Smooth muscle cell (in vitro differentiated cells): ENCODE measurements around the gene PLEKHA1. TPM values are rescaled to one million over a fixed set of nuclear protein-coding genes. Genes with fewer than 3 reads are reported as not detected.

Source experiments
- DNase-seq: peaks from one replicate; lab custom pipeline; 2025; ENCODE audit not compliant: unreplicated experiment; lab: John Stamatoyannopoulos, UW
- H2AFZ ChIP-seq: fragments of 200-600 bp; sonication (generic); 2 replicates; pipeline ENCODE4 v1.6.0; 2016; ENCODE audit warnings: antibody characterized with exemption, low read depth, mild to moderate bottlenecking
- H3F3A ChIP-seq: fragments of 200-600 bp; sonication (generic); 2 replicates; pipeline ENCODE4 v1.6.0; 2017; ENCODE audit warnings: antibody characterized with exemption, low read depth
- H3K27ac ChIP-seq: fragments of 200-600 bp; sonication (generic); 2 replicates; pipeline ENCODE4 v1.5.1; 2016; ENCODE audit warnings: low read depth, mild to moderate bottlenecking
- H3K27me3 ChIP-seq: fragments of 200-600 bp; sonication (generic); 2 replicates; pipeline ENCODE4 v1.6.1; 2016; ENCODE audit warnings: low read depth, mild to moderate bottlenecking
- H3K36me3 ChIP-seq: fragments of 200-600 bp; sonication (generic); 2 replicates; pipeline ENCODE4 v1.5.1; 2016; ENCODE audit warnings: low read depth
- H3K4me1 ChIP-seq: fragments of 200-600 bp; sonication (generic); 2 replicates; pipeline ENCODE4 v1.5.1; 2016; ENCODE audit warnings: low read depth
- H3K4me2 ChIP-seq: fragments of 200-600 bp; sonication (generic); 2 replicates; pipeline ENCODE4 v1.6.0; 2016; ENCODE audit warnings: mild to moderate bottlenecking
- H3K4me3 ChIP-seq: fragments of 200-600 bp; sonication (generic); 2 replicates; pipeline ENCODE4 v1.5.1; 2016; ENCODE audit warnings: mild to moderate bottlenecking
- H3K79me2 ChIP-seq: fragments of 200-600 bp; sonication (generic); 2 replicates; pipeline ENCODE4 v1.6.0; 2016; ENCODE audit warnings: low read depth, mild to moderate bottlenecking
- H3K9ac ChIP-seq: fragments of 200-600 bp; sonication (generic); 2 replicates; pipeline ENCODE4 v1.6.0; 2016; ENCODE audit warnings: low read depth
- H3K9me3 ChIP-seq: fragments of 200-600 bp; sonication (generic); replicated peaks from 2 replicates; pipeline ENCODE4 v1.5.1; 2016; ENCODE audit warnings: low read depth
- H4K20me1 ChIP-seq: fragments of 200-600 bp; sonication (generic); 2 replicates; pipeline ENCODE4 v1.6.0; 2016; ENCODE audit warnings: low read depth
- WGBS: methylation state at CpG from one replicate; pipeline ENCODE4 v1.1.7; 2016; ENCODE audit warnings: low lambda C conversion rate; 5-methylcytosine and 5-hydroxymethylcytosine counted together
- polyA plus RNA-seq: library from polyadenylated mRNA; unstranded; fragments of >200 nt; fragmentation: Nextera tagmentation; extraction: Ambion mirVana; gene quantifications from 2 replicates; pipeline ENCODE4 v1.2.1, GENCODE V29; 2016
- total RNA-seq: library from RNA; depleted of rRNA; stranded (reverse); fragments of >200 nt; gene quantifications from 2 replicates; pipeline ENCODE4 v1.2.3, GENCODE V29; 2014
- TF ChIP-seq, protein P1 (sequence below): fragments of 200-600 bp; sonication (generic); IDR thresholded peaks from 2 replicates; pipeline ENCODE4 v1.5.1; 2017; ENCODE audit warnings: borderline replicate concordance, mild to moderate bottlenecking, antibody characterized with exemption; ENCODE audit not compliant: insufficient read depth, poor library complexity, severe bottlenecking

PLEKHA1 gene
- total and polyA plus RNA-seq, 2 experiments from 2014 or later = 22.7 to 24.6 TPM

DNA sequence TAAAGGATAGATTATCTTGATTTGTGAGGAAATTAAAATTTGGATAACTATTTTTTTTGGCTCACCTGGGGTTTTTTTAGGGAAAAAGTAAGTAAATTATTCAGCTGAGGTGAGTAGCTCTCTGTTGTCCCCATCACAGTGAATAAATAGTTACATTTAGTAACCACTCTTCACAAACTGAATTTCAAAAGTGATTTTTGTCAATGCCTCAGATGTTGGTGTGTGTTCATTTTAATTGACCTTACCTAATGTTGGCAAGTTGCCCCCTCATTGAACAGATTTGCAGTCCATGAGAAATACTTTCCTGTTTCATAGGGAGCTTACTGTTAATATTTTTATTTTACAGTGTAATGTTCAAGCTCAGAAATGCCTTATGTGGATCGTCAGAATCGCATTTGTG lies 18.3 kb downstream of the PLEKHA1 start:
- Histone ChIP-seq H3K36me3 (peaks cover 5% of the 10 kb centered on the region), H2AFZ (no peak overlapping the region), H3K4me3 (no peak overlapping the region), H4K20me1 (peaks cover 20% of the 10 kb centered on the region), H3K79me2 (peaks cover 29% of the 10 kb centered on the region), H3K4me1 (no peaks in the 10 kb centered on the region), H3K27ac (no peak overlapping the region), H3K9ac (no peak overlapping the region), H3K4me2 (no peak overlapping the region), H3K9me3 (no peaks in the 10 kb centered on the region), H3K27me3 (no peaks in the 10 kb centered on the region), H3F3A (no peaks in the 10 kb centered on the region)
- TF ChIP-seq, protein P1, sequence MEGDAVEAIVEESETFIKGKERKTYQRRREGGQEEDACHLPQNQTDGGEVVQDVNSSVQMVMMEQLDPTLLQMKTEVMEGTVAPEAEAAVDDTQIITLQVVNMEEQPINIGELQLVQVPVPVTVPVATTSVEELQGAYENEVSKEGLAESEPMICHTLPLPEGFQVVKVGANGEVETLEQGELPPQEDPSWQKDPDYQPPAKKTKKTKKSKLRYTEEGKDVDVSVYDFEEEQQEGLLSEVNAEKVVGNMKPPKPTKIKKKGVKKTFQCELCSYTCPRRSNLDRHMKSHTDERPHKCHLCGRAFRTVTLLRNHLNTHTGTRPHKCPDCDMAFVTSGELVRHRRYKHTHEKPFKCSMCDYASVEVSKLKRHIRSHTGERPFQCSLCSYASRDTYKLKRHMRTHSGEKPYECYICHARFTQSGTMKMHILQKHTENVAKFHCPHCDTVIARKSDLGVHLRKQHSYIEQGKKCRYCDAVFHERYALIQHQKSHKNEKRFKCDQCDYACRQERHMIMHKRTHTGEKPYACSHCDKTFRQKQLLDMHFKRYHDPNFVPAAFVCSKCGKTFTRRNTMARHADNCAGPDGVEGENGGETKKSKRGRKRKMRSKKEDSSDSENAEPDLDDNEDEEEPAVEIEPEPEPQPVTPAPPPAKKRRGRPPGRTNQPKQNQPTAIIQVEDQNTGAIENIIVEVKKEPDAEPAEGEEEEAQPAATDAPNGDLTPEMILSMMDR = no peak
- no peak for DNase-seq
- 83% methylated on average over 2 of the region's 2 CpGs for WGBS

DNA sequence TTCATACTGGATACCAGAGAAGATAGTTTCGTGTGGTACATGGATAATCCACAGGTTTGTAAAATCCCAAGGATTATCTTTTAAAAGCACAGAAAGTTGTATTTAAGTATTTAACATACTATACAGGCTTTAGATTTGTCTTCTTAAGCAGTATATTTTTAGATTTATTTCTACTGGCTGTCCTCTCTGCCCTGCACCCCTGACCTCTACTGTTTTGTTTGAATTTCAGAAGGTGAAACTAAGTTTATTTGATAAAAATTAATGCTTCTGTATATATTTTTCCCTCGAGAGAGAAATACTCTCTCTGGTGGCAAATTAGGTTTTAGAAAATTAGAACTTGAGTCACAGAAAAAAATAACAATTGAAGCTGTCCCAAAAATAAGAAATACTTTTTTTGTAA lies 18.8 kb downstream of the PLEKHA1 start:
- Histone ChIP-seq H3K4me1 (no peaks in the 10 kb centered on the region), H3K4me2 (no peak overlapping the region), H3K9me3 (no peaks in the 10 kb centered on the region), H3K9ac (no peak overlapping the region), H3K27me3 (no peaks in the 10 kb centered on the region), H2AFZ (no peak overlapping the region), H3K36me3 (peaks cover 5% of the 10 kb centered on the region), H4K20me1 (peaks cover 20% of the 10 kb centered on the region), H3K27ac (no peak overlapping the region), H3K4me3 (no peak overlapping the region), H3F3A (no peaks in the 10 kb centered on the region), H3K79me2 (peaks cover 29% of the 10 kb centered on the region)
- 81% methylated on average over 2 of the region's 2 CpGs for WGBS
- TF ChIP-seq, protein P1 = no peak
- DNase-seq = no peak

GRCh38 chr10:122402548-122403131 lies 28.1 kb downstream of the PLEKHA1 start:
- H3K27ac ChIP-seq = no peak overlapping the region
- TF ChIP-seq, protein P1 = no peak
- H3K4me1 ChIP-seq = no peaks in the 10 kb centered on the region
- no peaks in the 10 kb centered on the region for H3K36me3 ChIP-seq
- WGBS = 99% methylated on average over 5 of the region's 5 CpGs
- no peaks in the 10 kb centered on the region for H4K20me1 ChIP-seq
- DNase-seq = no peak
- H3K9me3 ChIP-seq = no peaks in the 10 kb centered on the region
- no peak overlapping the region for H2AFZ ChIP-seq
- H3F3A ChIP-seq = no peaks in the 10 kb centered on the region
- no peak overlapping the region for H3K4me3 ChIP-seq
- no peak overlapping the region for H3K9ac ChIP-seq
- no peak overlapping the region for H3K4me2 ChIP-seq
- no peaks in the 10 kb centered on the region for H3K27me3 ChIP-seq
- no peaks in the 10 kb centered on the region for H3K79me2 ChIP-seq

GRCh38 chr10:122404576-122404975 lies 30.1 kb downstream of the PLEKHA1 start:
- Histone ChIP-seq H3K27me3 (no peaks in the 10 kb centered on the region), H3F3A (no peaks in the 10 kb centered on the region), H3K9me3 (no peaks in the 10 kb centered on the region), H3K27ac (no peak overlapping the region), H3K79me2 (no peaks in the 10 kb centered on the region), H2AFZ (no peak overlapping the region), H3K36me3 (no peaks in the 10 kb centered on the region), H3K4me3 (no peak overlapping the region), H4K20me1 (no peaks in the 10 kb centered on the region), H3K4me2 (no peak overlapping the region), H3K4me1 (no peaks in the 10 kb centered on the region), H3K9ac (no peak overlapping the region)
- WGBS = 96% methylated on average over 2 of the region's 2 CpGs
- no peak for DNase-seq
- TF ChIP-seq, protein P1 = no peak
